PFSK-1 (cell line): ENCODE results near the gene TRAIP.

Experiments used
- POLR2AphosphoS5 ChIP-seq: IDR thresholded peaks from 2 replicates; pipeline ENCODE4 v1.6.1; 2012; ENCODE audit warnings: low read depth, mild to moderate bottlenecking, control low read depth, low read length, moderate library complexity
- SIN3A ChIP-seq: IDR thresholded peaks from 2 replicates; pipeline ENCODE4 v1.6.1; 2012; ENCODE audit warnings: mild to moderate bottlenecking, low read length, moderate library complexity, borderline replicate concordance; ENCODE audit not compliant: insufficient read depth
- TAF1 ChIP-seq: IDR thresholded peaks from 2 replicates; pipeline ENCODE4 v1.6.1; 2012; ENCODE audit warnings: low read length, control low read depth, borderline replicate concordance; ENCODE audit not compliant: insufficient read depth
- TF ChIP-seq, protein P1 (sequence below), 2 experiments: IDR thresholded peaks; 2 replicates each; pipeline versions ENCODE4 v1.6.1 to v1.8.0; 2011 to 2012; ENCODE audit warnings: low read depth in 2 of 2, low read length in 2 of 2, control low read depth in 1 of 2, inconsistent platforms in 1 of 2, mild to moderate bottlenecking in 1 of 2, moderate library complexity in 1 of 2; ENCODE audit not compliant: insufficient read depth in 1 of 2

GRCh38 chr3:49807431-49808114 lies 48.8 kb downstream of the TRAIP start:
- TF ChIP-seq, protein P1, sequence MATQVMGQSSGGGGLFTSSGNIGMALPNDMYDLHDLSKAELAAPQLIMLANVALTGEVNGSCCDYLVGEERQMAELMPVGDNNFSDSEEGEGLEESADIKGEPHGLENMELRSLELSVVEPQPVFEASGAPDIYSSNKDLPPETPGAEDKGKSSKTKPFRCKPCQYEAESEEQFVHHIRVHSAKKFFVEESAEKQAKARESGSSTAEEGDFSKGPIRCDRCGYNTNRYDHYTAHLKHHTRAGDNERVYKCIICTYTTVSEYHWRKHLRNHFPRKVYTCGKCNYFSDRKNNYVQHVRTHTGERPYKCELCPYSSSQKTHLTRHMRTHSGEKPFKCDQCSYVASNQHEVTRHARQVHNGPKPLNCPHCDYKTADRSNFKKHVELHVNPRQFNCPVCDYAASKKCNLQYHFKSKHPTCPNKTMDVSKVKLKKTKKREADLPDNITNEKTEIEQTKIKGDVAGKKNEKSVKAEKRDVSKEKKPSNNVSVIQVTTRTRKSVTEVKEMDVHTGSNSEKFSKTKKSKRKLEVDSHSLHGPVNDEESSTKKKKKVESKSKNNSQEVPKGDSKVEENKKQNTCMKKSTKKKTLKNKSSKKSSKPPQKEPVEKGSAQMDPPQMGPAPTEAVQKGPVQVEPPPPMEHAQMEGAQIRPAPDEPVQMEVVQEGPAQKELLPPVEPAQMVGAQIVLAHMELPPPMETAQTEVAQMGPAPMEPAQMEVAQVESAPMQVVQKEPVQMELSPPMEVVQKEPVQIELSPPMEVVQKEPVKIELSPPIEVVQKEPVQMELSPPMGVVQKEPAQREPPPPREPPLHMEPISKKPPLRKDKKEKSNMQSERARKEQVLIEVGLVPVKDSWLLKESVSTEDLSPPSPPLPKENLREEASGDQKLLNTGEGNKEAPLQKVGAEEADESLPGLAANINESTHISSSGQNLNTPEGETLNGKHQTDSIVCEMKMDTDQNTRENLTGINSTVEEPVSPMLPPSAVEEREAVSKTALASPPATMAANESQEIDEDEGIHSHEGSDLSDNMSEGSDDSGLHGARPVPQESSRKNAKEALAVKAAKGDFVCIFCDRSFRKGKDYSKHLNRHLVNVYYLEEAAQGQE (IDR thresholded peaks at IDR 0.05; ENCODE audit: insufficient read depth in 1 of 2, low read depth in 2 of 2, low read length in 2 of 2), result no peak
- TF ChIP-seq POLR2AphosphoS5, result no peak; the same call in 1 of the 2 replicates
- TF ChIP-seq SIN3A, result no peak
- TF ChIP-seq TAF1, result no peak
